GM23338 (cell line): ENCODE results near the gene PIGU. TPM values are rescaled to one million over a fixed set of nuclear protein-coding genes. Genes with fewer than 3 reads are reported as not detected.

Experiments used
- ATAC-seq: fragments of 200-7000 bp; cut with Tn5 transposase; 3 replicates; pipeline ENCODE4 v1.9.1; 2020
- DNase-seq: peaks from one replicate; pipeline ENCODE4 v3.0.0-alpha.2; 2015; ENCODE audit warnings: low spot score
- H2AFZ ChIP-seq: fragments of 200-600 bp; sonication (generic); 2 replicates; pipeline ENCODE4 v1.8.0; 2016; ENCODE audit warnings: antibody characterized with exemption, mild to moderate bottlenecking, moderate library complexity
- H3F3A ChIP-seq: fragments of 200-600 bp; sonication (generic); replicated peaks from 2 replicates; pipeline ENCODE4 v1.8.0; 2017; ENCODE audit warnings: antibody characterized with exemption, mixed run types, low read depth
- H3K27ac ChIP-seq: fragments of 200-600 bp; sonication (generic); 2 replicates; pipeline ENCODE4 v1.6.1; 2016; ENCODE audit warnings: low read depth
- H3K27me3 ChIP-seq: fragments of 200-600 bp; sonication (generic); 2 replicates; pipeline ENCODE4 v1.8.0; 2016; ENCODE audit warnings: mild to moderate bottlenecking, mixed run types, moderate library complexity; ENCODE audit not compliant: insufficient read depth
- H3K36me3 ChIP-seq: fragments of 200-600 bp; sonication (generic); 2 replicates; pipeline ENCODE4 v1.8.0; 2016; ENCODE audit warnings: mild to moderate bottlenecking; ENCODE audit not compliant: insufficient read depth
- H3K4me1 ChIP-seq: fragments of 200-600 bp; sonication (generic); 2 replicates; pipeline ENCODE4 v1.8.0; 2016; ENCODE audit warnings: mild to moderate bottlenecking, moderate library complexity; ENCODE audit not compliant: insufficient read depth
- H3K4me2 ChIP-seq: fragments of 200-600 bp; sonication (generic); 2 replicates; pipeline ENCODE4 v1.7.1; 2017; ENCODE audit warnings: mixed run types
- H3K4me3 ChIP-seq: fragments of 200-600 bp; sonication (generic); 2 replicates; pipeline ENCODE4 v1.6.1; 2016; ENCODE audit warnings: mixed run types
- H3K79me2 ChIP-seq: fragments of 200-600 bp; sonication (generic); replicated peaks from 2 replicates; pipeline ENCODE4 v1.8.0; 2017; ENCODE audit warnings: mild to moderate bottlenecking; ENCODE audit not compliant: insufficient read depth
- H3K9me2 ChIP-seq: fragments of 200-600 bp; sonication (generic); 2 replicates; pipeline ENCODE4 v1.8.0; 2017; ENCODE audit not compliant: insufficient read depth
- H4K20me1 ChIP-seq: fragments of 200-600 bp; sonication (generic); replicated peaks from 2 replicates; pipeline ENCODE4 v1.8.0; 2017; ENCODE audit warnings: mild to moderate bottlenecking; ENCODE audit not compliant: insufficient read depth
- H3K27ac Mint-ChIP-seq: 2 replicates; pipeline ENCODE4 v1.8.0; 2020; ENCODE audit warnings: inconsistent platforms, mild to moderate bottlenecking, moderate library complexity, mixed read lengths
- H3K27me3 Mint-ChIP-seq: 3 replicates; pipeline ENCODE4 v1.8.0; 2022; ENCODE audit warnings: low read depth, mild to moderate bottlenecking, moderate library complexity, mixed read lengths, inconsistent platforms; ENCODE audit not compliant: insufficient read depth, poor library complexity
- H3K36me3 Mint-ChIP-seq: 3 replicates; pipeline ENCODE4 v1.8.0; 2021; ENCODE audit warnings: low read depth, mild to moderate bottlenecking, inconsistent platforms, moderate library complexity, mixed read lengths
- H3K4me1 Mint-ChIP-seq: 3 replicates; pipeline ENCODE4 v1.8.0; 2020; ENCODE audit warnings: mild to moderate bottlenecking, inconsistent platforms, mixed read lengths
- H3K4me3 Mint-ChIP-seq: 3 replicates; pipeline ENCODE4 v1.8.0; 2021; ENCODE audit warnings: moderate library complexity, mild to moderate bottlenecking, inconsistent platforms, mixed read lengths
- H3K9me3 Mint-ChIP-seq: 3 replicates; pipeline ENCODE4 v1.8.0; 2020; ENCODE audit warnings: moderate library complexity, mild to moderate bottlenecking, inconsistent platforms, mixed read lengths
- CREB1 ChIP-seq: fragments of 250-450 bp; sonication (Bioruptor Pico); IDR thresholded peaks from 2 replicates; pipeline ENCODE4 v1.5.0; 2020; ENCODE audit warnings: low read depth, mild to moderate bottlenecking, moderate library complexity
- ETS1 ChIP-seq: IDR thresholded peaks from 2 replicates; pipeline ENCODE4 v1.6.1; 2016; ENCODE audit warnings: antibody characterized with exemption
- EZH2 ChIP-seq: fragments of 200-600 bp; sonication (generic); IDR thresholded peaks from one replicate; pipeline ENCODE4 v1.8.0; 2017; ENCODE audit warnings: antibody characterized with exemption, mild to moderate bottlenecking, low read depth; ENCODE audit not compliant: unreplicated experiment
- EZH2phosphoT487 ChIP-seq: fragments of 200-600 bp; sonication (generic); IDR thresholded peaks from one replicate; pipeline ENCODE4 v1.8.1; 2018; ENCODE audit warnings: antibody characterized with exemption; ENCODE audit not compliant: unreplicated experiment
- JUNB ChIP-seq: IDR thresholded peaks from one replicate; pipeline ENCODE4 v1.6.1; 2016; ENCODE audit warnings: antibody characterized with exemption; ENCODE audit not compliant: unreplicated experiment
- NANOG ChIP-seq: IDR thresholded peaks from 2 replicates; pipeline ENCODE4 v1.6.1; 2016; ENCODE audit warnings: antibody characterized with exemption, borderline replicate concordance
- POLR2AphosphoS5 ChIP-seq: IDR thresholded peaks from 2 replicates; pipeline ENCODE4 v1.6.1; 2016; ENCODE audit warnings: antibody characterized with exemption, low read depth
- REST ChIP-seq: IDR thresholded peaks from one replicate; pipeline ENCODE4 v1.6.1; 2018; ENCODE audit warnings: antibody characterized with exemption; ENCODE audit not compliant: unreplicated experiment
- polyA plus RNA-seq: library from polyadenylated mRNA; unstranded; fragments of >200 nt; fragmentation: Nextera tagmentation; extraction: Ambion mirVana; gene quantifications from 2 replicates; pipeline ENCODE4 v1.2.1, GENCODE V29; 2016
- total RNA-seq: library from RNA; depleted of rRNA; stranded (reverse); fragments of >200 nt; shearing (Covaris generic); gene quantifications from 2 replicates; pipeline ENCODE4 v1.2.3, GENCODE V29; 2014

PIGU gene
- total and polyA plus RNA-seq, 2 experiments from 2014 or later: 24.3 to 28.9 TPM

- Histone ChIP-seq H3K4me1 (peaks cover 6% of the 10 kb centered on the region; the same call in 1 of the 2 replicates), H3K9me2 (no peaks in the 10 kb centered on the region), H3K27me3 (no peaks in the 10 kb centered on the region), H4K20me1 (no peaks in the 10 kb centered on the region), H3K4me3 (no peak overlapping the region), H2AFZ (no peak overlapping the region), H3K4me2 (no peak overlapping the region), H3K27ac (no peak overlapping the region), H3F3A (no peaks in the 10 kb centered on the region), H3K79me2 (no peaks in the 10 kb centered on the region), H3K36me3 (no peaks in the 10 kb centered on the region)
- H3K36me3 Mint-ChIP-seq: peaks cover under 1% of the 10 kb centered on the region; the same call in 2 of the 3 replicates
- ATAC-seq: peak; percentile 67
- no peaks in the 10 kb centered on the region for H3K9me3 Mint-ChIP-seq
- peaks cover 25% of the 10 kb centered on the region for H3K4me1 Mint-ChIP-seq
- TF ChIP-seq NANOG: no peak
- no peak for TF ChIP-seq JUNB
- no peak for TF ChIP-seq EZH2
- TF ChIP-seq REST: no peak
- no peak overlapping the region for H3K4me3 Mint-ChIP-seq
- H3K27ac Mint-ChIP-seq: peak overlapping the region; percentile 56
- peak; percentile 23 for DNase-seq
- H3K27me3 Mint-ChIP-seq: peaks cover 3% of the 10 kb centered on the region
Measured at GRCh38 chr20:34567892-34568865, 108.7 kb downstream of the PIGU start.

- H3K4me1 Mint-ChIP-seq: peaks cover 25% of the 10 kb centered on the region
- no peak overlapping the region for H3K27ac ChIP-seq
- H3K36me3 Mint-ChIP-seq: no peaks in the 10 kb centered on the region; the same call in 1 of the 3 replicates
- H3K4me3 Mint-ChIP-seq: no peak overlapping the region
- H3K27me3 ChIP-seq: no peaks in the 10 kb centered on the region
- DNase-seq (no peak), ATAC-seq (no peak)
- H3K36me3 ChIP-seq: no peaks in the 10 kb centered on the region
- no peak overlapping the region for H3K4me3 ChIP-seq
- H3K27ac Mint-ChIP-seq: peak overlapping the region; percentile 56
- no peaks in the 10 kb centered on the region for H3K9me3 Mint-ChIP-seq
- H3K4me1 ChIP-seq: peaks cover 6% of the 10 kb centered on the region; the same call in 1 of the 2 replicates
- no peaks in the 10 kb centered on the region for H3F3A ChIP-seq
- no peaks in the 10 kb centered on the region for H3K79me2 ChIP-seq
- H2AFZ ChIP-seq: no peak overlapping the region
- no peaks in the 10 kb centered on the region for H3K9me2 ChIP-seq
- H3K27me3 Mint-ChIP-seq: peaks cover 3% of the 10 kb centered on the region
- no peaks in the 10 kb centered on the region for H4K20me1 ChIP-seq
- H3K4me2 ChIP-seq: no peak overlapping the region
- TF ChIP-seq NANOG (no peak), EZH2phosphoT487 (no peak), CREB1 (no peak), POLR2AphosphoS5 (no peak), ETS1 (no peak)
Measured at GRCh38 chr20:34566978-34567891, 109.7 kb downstream of the PIGU start.
